Measurements from ENCODE around the gene GTF3C2.

The GTF3C2 gene

DNA sequence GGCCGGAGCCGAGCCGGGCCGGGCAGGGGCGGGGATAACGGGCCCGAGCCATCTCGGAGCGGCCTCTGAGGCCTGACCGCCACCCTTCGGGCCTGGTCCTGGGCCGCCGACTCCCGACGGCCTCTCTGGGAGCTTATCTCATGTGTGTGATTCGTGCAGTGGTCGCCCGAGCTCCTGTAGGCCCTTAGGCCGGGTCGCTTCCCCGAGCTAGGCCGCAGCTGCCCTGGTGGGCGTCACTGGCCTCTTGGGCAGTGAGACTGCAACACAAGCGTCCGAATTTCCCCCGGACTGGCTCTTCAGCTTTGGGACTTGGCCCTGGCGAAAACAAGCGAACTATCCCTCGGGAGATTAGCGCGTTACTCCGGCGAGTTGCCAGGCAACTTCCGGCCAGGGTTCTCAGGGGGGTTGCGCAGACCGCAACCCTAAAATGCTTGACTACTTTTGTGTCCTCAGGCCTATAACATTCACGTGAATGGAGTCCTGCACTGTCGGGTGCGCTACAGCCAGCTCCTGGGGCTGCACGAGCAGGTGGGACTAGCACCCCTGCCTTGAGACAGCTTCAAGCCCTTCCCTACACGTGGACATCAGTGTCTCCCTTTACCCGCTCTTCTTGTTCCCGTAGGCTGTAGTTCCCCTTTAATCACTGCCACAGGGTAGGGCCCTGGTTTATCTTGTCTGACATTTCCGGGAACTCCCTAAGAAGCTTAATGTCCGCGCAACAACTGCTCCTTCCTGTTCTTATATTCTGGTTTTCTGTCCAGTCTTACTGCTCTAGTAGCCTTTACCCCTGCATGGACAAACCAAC, 14.5 kb upstream of the GTF3C2 start:
- TF ChIP-seq, protein P1, sequence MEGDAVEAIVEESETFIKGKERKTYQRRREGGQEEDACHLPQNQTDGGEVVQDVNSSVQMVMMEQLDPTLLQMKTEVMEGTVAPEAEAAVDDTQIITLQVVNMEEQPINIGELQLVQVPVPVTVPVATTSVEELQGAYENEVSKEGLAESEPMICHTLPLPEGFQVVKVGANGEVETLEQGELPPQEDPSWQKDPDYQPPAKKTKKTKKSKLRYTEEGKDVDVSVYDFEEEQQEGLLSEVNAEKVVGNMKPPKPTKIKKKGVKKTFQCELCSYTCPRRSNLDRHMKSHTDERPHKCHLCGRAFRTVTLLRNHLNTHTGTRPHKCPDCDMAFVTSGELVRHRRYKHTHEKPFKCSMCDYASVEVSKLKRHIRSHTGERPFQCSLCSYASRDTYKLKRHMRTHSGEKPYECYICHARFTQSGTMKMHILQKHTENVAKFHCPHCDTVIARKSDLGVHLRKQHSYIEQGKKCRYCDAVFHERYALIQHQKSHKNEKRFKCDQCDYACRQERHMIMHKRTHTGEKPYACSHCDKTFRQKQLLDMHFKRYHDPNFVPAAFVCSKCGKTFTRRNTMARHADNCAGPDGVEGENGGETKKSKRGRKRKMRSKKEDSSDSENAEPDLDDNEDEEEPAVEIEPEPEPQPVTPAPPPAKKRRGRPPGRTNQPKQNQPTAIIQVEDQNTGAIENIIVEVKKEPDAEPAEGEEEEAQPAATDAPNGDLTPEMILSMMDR (IDR thresholded peaks at IDR 0.05; ENCODE audit: low read depth, low read length, missing control alignments): no peak
- H3K4me3 ChIP-seq (ENCODE audit: low read depth, low read length): peak overlapping the region; percentile 80
- peak; percentile 49 for DNase-seq (ENCODE audit: low read depth)

DNA sequence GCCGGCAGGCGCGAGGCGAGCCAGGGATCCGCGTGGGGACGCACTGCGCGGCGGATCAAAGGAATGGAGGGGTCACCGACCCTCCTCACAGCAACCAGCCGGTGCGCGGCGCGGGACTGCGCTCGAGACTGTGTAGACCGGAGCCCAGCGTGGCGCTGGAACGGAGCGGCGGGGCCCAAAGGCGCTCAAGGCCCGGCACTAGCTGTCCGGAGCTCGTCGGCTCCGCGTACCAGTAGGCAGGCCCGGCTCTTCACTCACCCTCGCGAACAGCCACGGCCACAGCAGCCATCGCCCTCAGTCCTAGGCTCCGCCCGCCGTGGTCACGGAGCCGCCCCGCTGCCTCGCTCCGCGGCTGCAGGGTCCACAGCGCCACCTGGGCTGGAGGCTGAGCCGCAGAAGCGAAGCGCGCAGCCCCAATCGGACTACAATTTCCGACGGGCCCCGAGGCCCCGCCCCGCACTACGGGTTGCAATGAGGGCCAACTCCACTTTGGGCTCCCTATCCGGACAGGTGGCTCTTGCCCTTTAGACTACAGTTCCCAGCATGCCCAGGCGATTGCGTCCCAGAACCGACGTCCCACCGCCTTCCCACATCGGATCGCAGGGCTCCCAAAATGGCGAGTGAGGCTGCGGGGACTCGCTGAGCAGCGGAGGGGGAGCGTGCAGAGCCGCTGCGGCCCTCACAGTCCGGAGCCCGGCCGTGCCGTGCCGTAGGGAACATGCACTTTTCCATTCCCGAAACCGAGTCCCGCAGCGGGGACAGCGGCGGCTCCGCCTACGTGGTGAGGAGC, 13.7 kb upstream of the GTF3C2 start, which contains the start of the genes EIF2B4 and SNX17:
TSS of gene EIF2B4 (minus strand) at position 313 of the 790 bp plus-strand sequence. CDS start at position 289, 24 bp downstream.
TSS of gene SNX17 (plus strand) at position 591 of the 790 bp plus-strand sequence. CDS start at position 719, 128 bp downstream.
- DNase-seq (ENCODE audit: low read depth): peak; percentile 97
- TF ChIP-seq, protein P1 (IDR thresholded peaks at IDR 0.05; ENCODE audit: low read depth, low read length, missing control alignments): peak; percentile 66
- peak within 1 kb of the TSS; percentile 80 for H3K4me3 ChIP-seq (ENCODE audit: low read depth, low read length)

DNA sequence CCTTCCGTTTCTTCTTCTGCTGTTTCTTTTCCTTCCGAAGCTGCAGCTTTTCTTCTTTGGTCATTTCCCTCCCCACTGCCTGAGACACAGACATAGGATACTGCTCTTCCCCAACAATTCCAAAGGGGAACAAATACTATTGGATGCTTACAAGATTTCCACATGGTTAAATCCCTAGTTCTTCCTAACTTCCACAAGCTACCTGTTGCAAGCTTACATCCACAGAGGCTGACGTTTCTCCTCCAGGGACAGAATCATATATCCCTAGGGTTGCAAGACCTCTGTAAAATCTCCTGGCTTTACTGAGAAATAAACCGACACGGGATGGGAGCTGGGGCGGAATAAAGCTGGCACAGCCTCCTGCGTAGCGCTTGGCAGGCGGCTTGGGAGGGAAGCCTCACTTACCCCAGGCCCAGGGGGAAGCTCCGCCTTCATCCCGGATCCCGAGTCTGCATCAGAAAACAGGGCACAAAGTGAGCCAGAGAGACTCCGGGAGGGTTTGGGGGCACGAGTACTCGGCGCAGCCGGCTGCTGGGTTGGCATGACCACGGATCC, 13.0 kb upstream of the GTF3C2 start:
- TF ChIP-seq, protein P1 (IDR thresholded peaks at IDR 0.05; ENCODE audit: low read depth, low read length, missing control alignments): no peak
- DNase-seq (ENCODE audit: low read depth): no peak
- H3K4me3 ChIP-seq (ENCODE audit: low read depth, low read length): peak overlapping the region; percentile 80

DNA sequence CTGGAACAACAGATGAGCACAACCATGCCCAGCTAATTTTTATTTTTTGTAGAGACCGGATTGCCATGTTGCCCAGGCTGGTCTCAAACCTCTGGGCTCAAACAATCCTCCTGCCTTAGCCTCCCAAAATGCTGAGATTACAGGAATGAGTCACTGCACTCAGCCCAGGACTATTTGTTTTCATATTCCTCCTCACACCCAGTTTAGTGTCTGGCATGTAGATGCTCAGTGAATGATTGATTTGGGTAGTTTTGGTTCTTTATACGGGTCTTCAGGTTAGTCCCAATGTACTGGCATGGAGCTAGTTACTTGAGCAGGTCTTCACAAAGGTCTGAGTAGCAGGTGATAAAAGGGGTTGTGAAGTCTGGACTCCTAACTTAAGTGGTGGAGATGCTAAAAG, 7.4 kb upstream of the GTF3C2 start:
- TF ChIP-seq, protein P1 (IDR thresholded peaks at IDR 0.05; ENCODE audit: low read depth, low read length, missing control alignments): no peak
- no peak overlapping the region for H3K4me3 ChIP-seq (ENCODE audit: low read depth, low read length)
- DNase-seq (ENCODE audit: low read depth): no peak

DNA sequence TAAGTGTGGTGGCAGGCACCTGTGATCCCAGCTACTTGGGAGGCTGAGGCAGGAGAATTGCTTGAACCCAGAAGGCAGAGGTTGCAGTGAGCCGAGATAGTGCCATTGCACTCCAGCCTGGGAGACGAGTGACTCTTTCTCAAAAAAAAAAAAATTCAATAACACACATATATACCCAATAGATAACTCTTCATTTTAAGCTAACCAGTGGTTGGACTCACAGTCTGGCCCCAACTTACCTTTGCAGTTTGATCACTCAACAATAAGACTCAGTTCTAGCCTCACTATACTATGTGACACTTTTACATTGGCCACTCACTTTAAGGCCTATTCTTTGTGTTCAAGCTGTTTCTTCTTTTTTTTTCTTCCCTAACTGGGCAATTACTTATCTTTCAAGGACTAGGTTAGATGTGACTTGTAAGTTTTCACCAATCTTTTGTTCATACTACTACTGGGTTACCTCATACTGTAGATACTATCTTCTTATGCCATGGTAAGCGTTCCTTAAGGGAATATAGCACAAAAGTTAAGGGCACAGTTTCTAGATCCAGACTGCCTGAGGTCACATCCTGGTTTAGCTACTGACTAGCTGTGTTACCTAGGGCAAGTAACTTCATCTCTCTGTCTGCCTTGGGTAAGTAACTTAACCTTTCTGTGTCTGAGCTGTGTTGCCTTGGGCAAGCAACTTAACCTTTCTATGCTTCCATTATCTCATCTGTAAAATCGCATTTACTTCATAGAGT, 6.3 kb upstream of the GTF3C2 start:
- TF ChIP-seq, protein P1 (IDR thresholded peaks at IDR 0.05; ENCODE audit: low read depth, low read length, missing control alignments): no peak
- no peak overlapping the region for H3K4me3 ChIP-seq (ENCODE audit: low read depth, low read length)
- DNase-seq (ENCODE audit: low read depth): no peak

DNA sequence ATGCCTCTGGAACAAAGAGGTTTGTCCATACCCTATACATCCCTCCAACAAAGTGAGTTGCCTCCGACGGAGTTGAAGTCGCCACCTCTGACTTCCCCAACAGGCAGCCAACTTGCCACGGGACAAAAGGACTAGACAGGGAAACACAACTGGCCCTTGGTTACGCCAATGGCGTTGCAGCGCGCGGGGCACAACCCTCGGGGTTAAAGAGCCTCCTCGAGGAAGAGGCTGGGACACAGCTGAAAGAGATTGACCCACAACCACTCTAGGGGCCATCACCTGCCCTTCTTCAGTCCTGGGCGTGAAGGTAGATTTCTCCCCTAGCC, 545 bp downstream of the GTF3C2 start:
- peak; percentile 36 for DNase-seq (ENCODE audit: low read depth)
- peak overlapping the region; percentile 97 for H3K4me3 ChIP-seq (ENCODE audit: low read depth, low read length)
- TF ChIP-seq, protein P1 (IDR thresholded peaks at IDR 0.05; ENCODE audit: low read depth, low read length, missing control alignments): no peak

All from GM12864 (cell line).